Measurements from ENCODE around the gene LACRT.

- no peak for TF ChIP-seq SUZ12 (IDR thresholded peaks at IDR 0.05)
- no peak for TF ChIP-seq TARDBP (IDR thresholded peaks at IDR 0.05)
- TF ChIP-seq HDGF (IDR thresholded peaks at IDR 0.05; ENCODE audit: borderline replicate concordance), result no peak
These were observed 15.1 kb upstream of the LACRT start for GRCh38 chr12:54649825-54650224.
